Suprapubic skin (tissue), 4 donors: ENCODE measurements around the gene MCTP1. TPM values are rescaled to one million over a fixed set of nuclear protein-coding genes. Genes with fewer than 3 reads are reported as not detected.

Experiments used
- DNase-seq, 2 donors: peaks; one replicate each; pipeline ENCODE4 v3.0.0-alpha.2; 2019; ENCODE audit warnings: low spot score in 2 of 2
- H3K27ac ChIP-seq: fragments of 200-600 bp; sonication (generic); one replicate; pipeline ENCODE4 v1.5.1; 2019
- H3K27me3 ChIP-seq: fragments of 200-600 bp; sonication (generic); one replicate; pipeline ENCODE4 v1.5.1; 2019
- H3K36me3 ChIP-seq: fragments of 200-600 bp; sonication (generic); one replicate; pipeline ENCODE4 v1.5.1; 2019
- H3K4me1 ChIP-seq: fragments of 200-600 bp; sonication (generic); one replicate; pipeline ENCODE4 v1.5.1; 2019
- H3K4me3 ChIP-seq: fragments of 200-600 bp; sonication (generic); one replicate; pipeline ENCODE4 v1.5.1; 2019; ENCODE audit warnings: mild to moderate bottlenecking
- H3K9me3 ChIP-seq: fragments of 200-600 bp; sonication (generic); one replicate; pipeline ENCODE4 v1.5.1; 2019
- EP300 ChIP-seq: sonication (generic); formaldehyde crosslinking; IDR thresholded peaks from one replicate; pipeline ENCODE4 v1.6.1; 2017; ENCODE audit warnings: antibody characterized with exemption
- POLR2A ChIP-seq, 2 donors: fragments of 450-650 bp; IDR thresholded peaks; one replicate each; pipeline ENCODE4 v1.6.1; 2017; ENCODE audit warnings: antibody characterized with exemption in 2 of 2, mild to moderate bottlenecking in 2 of 2, moderate library complexity in 2 of 2
- POLR2AphosphoS5 ChIP-seq, 3 donors: sonication (generic); formaldehyde crosslinking; IDR thresholded peaks; one replicate each; pipeline ENCODE4 v1.6.1; 2017; ENCODE audit warnings: antibody characterized with exemption in 3 of 3
- WGBS: methylation state at CpG from one replicate; pipeline ENCODE4 v1.1.5; 2018; 5-methylcytosine and 5-hydroxymethylcytosine counted together
- total RNA-seq, 4 donors: library from RNA; depleted of rRNA; stranded (reverse); fragments of >200 nt; gene quantifications; one replicate each; pipeline ENCODE4 v1.1.0, GENCODE V29; 2016
- TF ChIP-seq, protein P1 (sequence below), 2 donors: fragments of 200-600 bp in 1 of 2; fragments of 450-650 bp in 1 of 2; sonication (generic) in 1 of 2; IDR thresholded peaks; one replicate each; pipeline ENCODE4 v1.5.1; 2016 to 2019; ENCODE audit warnings: antibody characterized with exemption in 2 of 2, mild to moderate bottlenecking in 1 of 2, moderate library complexity in 1 of 2

MCTP1 gene
- 10 to 100 TPM in 2 of 4 donors, 1 to 10 TPM in 2; 5.0 to 19.1 (median 10.6) TPM for total RNA-seq

GRCh38 chr5:95284572-95285408, at the start of gene MCTP1:
Gene MCTP1, minus strand, starts transcription at chr5:95285094.
- H3K9me3 ChIP-seq = no peaks in the 10 kb centered on the region
- peaks cover 71% of the 10 kb centered on the region for H3K27me3 ChIP-seq
- H3K4me1 ChIP-seq = peaks cover 25% of the 10 kb centered on the region
- WGBS = under 1% methylated on average over 42 of the region's 83 CpGs
- no peak for TF ChIP-seq EP300
- TF ChIP-seq, protein P1, sequence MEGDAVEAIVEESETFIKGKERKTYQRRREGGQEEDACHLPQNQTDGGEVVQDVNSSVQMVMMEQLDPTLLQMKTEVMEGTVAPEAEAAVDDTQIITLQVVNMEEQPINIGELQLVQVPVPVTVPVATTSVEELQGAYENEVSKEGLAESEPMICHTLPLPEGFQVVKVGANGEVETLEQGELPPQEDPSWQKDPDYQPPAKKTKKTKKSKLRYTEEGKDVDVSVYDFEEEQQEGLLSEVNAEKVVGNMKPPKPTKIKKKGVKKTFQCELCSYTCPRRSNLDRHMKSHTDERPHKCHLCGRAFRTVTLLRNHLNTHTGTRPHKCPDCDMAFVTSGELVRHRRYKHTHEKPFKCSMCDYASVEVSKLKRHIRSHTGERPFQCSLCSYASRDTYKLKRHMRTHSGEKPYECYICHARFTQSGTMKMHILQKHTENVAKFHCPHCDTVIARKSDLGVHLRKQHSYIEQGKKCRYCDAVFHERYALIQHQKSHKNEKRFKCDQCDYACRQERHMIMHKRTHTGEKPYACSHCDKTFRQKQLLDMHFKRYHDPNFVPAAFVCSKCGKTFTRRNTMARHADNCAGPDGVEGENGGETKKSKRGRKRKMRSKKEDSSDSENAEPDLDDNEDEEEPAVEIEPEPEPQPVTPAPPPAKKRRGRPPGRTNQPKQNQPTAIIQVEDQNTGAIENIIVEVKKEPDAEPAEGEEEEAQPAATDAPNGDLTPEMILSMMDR (IDR thresholded peaks at IDR 0.05) = no peak
- no peak for TF ChIP-seq POLR2AphosphoS5 (IDR thresholded peaks at IDR 0.05)
- no peak for TF ChIP-seq POLR2A (IDR thresholded peaks at IDR 0.05)
- H3K36me3 ChIP-seq = no peaks in the 10 kb centered on the region
- peak in 1 of 2 donors; percentile 79 for DNase-seq
- H3K27ac ChIP-seq = no peak within 1 kb of the TSS
- peak within 1 kb of the TSS; percentile 67 for H3K4me3 ChIP-seq

GRCh38 chr5:95332158-95332557, 47.3 kb upstream of the MCTP1 start:
- TF ChIP-seq POLR2A (IDR thresholded peaks at IDR 0.05) = no peak
- TF ChIP-seq POLR2AphosphoS5 (IDR thresholded peaks at IDR 0.05) = no peak
- TF ChIP-seq, protein P1 (IDR thresholded peaks at IDR 0.05) = no peak
- no peak for TF ChIP-seq EP300
- H3K27me3 ChIP-seq = no peaks in the 10 kb centered on the region
- H3K4me1 ChIP-seq = no peaks in the 10 kb centered on the region
- no peak for DNase-seq
- no peaks in the 10 kb centered on the region for H3K9me3 ChIP-seq
- WGBS = 83% methylated on average over 3 of the region's 3 CpGs
- no peak overlapping the region for H3K4me3 ChIP-seq
- no peaks in the 10 kb centered on the region for H3K36me3 ChIP-seq
- H3K27ac ChIP-seq = no peak overlapping the region

- no peaks in the 10 kb centered on the region for H3K36me3 ChIP-seq
- no peaks in the 10 kb centered on the region for H3K9me3 ChIP-seq
- no peak overlapping the region for H3K4me3 ChIP-seq
- no peaks in the 10 kb centered on the region for H3K4me1 ChIP-seq
- H3K27me3 ChIP-seq = no peaks in the 10 kb centered on the region
- TF ChIP-seq POLR2A (IDR thresholded peaks at IDR 0.05) = no peak
- TF ChIP-seq EP300 = no peak
- TF ChIP-seq POLR2AphosphoS5 (IDR thresholded peaks at IDR 0.05) = no peak
- TF ChIP-seq, protein P1 (IDR thresholded peaks at IDR 0.05) = no peak
- no peak overlapping the region for H3K27ac ChIP-seq
- WGBS = 51% methylated on average over 3 of the region's 3 CpGs
- DNase-seq = no peak
Observed at GRCh38 chr5:95331358-95331757, 46.5 kb upstream of the MCTP1 start.

- no peak for TF ChIP-seq EP300
- TF ChIP-seq, protein P1 (IDR thresholded peaks at IDR 0.05) = no peak
- no peak overlapping the region for H3K27ac ChIP-seq
- H3K4me1 ChIP-seq = no peaks in the 10 kb centered on the region
- no peak for DNase-seq
- no peaks in the 10 kb centered on the region for H3K27me3 ChIP-seq
- H3K9me3 ChIP-seq = no peaks in the 10 kb centered on the region
- no peaks in the 10 kb centered on the region for H3K36me3 ChIP-seq
- H3K4me3 ChIP-seq = no peak overlapping the region
- WGBS = 81% methylated on average over 4 of the region's 6 CpGs
Observed at GRCh38 chr5:95327211-95327610, 42.3 kb upstream of the MCTP1 start.

DNA sequence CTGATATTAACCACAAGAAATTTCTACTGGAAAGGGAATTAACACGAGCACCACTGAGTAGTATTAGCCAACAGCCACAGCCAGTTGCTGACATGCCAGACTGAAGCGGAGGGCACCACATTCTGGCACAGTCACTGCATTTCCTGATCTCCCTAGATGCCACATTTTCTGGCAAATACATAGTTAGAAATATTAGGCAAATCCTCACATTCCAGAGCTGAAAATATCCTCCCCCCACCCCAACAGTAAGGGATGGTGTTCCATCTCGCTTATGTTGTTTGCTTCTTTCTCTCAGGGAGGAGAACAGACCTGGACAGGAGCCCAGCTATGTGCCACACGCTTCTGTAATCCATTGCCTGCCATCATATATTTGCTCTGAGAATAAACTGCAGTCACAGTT, 32.8 kb upstream of the MCTP1 start:
- H3K27ac ChIP-seq = no peak overlapping the region
- H3K36me3 ChIP-seq = no peaks in the 10 kb centered on the region
- WGBS = 35% methylated on average over 4 of the region's 4 CpGs
- H3K27me3 ChIP-seq = peaks cover 4% of the 10 kb centered on the region
- DNase-seq = no peak
- no peak overlapping the region for H3K4me3 ChIP-seq
- H3K9me3 ChIP-seq = no peaks in the 10 kb centered on the region
- TF ChIP-seq, protein P1 (IDR thresholded peaks at IDR 0.05) = no peak
- no peak for TF ChIP-seq POLR2A (IDR thresholded peaks at IDR 0.05)
- no peak for TF ChIP-seq EP300
- H3K4me1 ChIP-seq = no peaks in the 10 kb centered on the region
